ENCODE data around the gene MTMR2.

MTMR2 gene

DNA sequence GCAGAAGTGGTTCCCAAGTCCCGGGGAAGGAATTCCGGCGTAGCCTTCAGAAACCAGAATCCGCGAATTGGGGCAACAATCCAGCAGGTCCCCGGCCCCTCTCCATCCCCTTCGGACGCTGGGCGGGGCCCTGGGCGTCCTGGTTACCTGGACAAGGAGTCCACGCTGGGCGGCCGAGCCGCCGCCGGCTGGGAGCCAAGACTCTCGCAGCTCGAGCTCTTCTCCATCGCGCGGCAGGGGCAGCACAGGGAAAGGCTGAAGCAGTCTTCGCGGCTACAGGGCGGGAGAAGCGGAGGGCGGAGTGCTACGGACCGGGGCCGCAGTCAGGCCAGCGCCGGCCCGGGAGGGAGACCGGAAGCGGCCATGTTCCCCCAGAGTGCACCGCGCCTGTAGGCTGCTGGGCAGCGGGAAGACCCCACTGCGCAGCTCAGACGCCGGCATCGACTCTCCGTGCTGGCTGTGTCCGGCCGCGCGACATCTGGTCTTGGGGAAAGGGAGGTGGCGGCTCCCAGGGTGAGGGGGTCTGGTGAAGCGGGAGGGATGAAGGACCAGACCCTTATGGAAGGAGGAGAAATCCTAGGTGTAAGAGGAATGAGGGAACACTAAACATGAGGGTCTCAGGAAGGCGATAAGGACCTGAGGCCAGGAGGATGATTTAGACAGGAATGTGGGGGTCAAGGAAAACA is at the start of gene MTMR2:
Gene MTMR2 (minus strand): TSS at position 380 of the 686 bp plus-strand sequence. CDS start 153 bp downstream, at position 227.
- DNase-seq = peak; percentile 60 to 70

DNA sequence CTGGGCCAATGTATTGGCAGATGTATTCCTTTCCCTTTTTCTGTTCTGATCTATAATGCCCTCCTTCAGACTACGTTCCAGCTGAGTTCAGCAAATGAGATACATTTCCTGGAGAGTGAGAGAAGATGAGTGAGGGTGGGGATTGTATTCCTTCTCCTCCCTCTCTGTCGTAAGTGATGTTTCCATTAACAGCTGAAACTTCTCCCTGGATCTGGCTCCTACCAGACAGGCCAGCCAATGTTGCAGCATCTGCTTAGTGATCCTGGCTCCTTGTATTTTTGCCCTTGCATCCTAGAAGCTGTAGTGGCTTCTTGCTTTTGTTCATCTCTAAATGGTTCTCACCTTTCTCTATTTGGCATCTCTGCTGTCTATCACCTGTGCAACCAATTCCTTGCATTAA is 48.2 kb upstream of the MTMR2 start:
- DNase-seq = no peak

DNA sequence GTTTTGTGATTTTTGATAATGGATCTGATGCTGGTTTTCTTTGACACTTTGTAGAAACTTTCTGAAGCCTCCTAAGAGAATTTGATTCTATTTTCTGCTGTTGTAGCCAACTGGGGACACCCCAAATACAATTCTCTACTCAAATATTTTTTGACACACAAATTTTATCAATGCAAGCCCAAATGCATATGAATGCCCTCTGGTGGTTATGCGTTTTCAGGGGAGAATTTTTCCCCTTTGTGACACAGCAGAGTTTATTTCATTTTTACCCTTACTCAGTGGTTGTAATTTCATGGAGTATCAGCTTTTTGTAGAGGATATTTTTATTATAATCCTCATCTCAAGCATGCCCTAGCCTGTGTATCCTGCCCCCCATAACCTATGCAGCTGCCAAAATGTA is 44.7 kb upstream of the MTMR2 start:
- no peak for DNase-seq

DNA sequence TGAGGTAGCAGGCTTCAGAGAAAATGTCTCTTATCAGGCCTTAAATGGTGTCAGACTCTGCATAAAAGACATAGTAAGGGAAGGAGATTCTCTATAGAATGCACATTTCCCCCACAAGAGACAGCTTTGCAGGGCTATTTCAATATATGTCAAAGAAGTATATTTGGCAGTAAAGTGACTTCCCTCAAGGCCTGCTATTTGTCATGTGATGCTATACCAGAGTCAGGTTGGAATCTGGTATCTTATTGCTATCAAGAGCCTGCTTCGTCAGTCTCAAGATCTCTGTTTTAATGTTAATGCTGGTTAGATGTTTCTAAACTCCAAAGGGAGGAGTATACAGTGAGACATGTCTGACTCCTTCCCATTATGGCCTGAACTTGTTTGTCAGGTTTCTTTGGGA is 40.4 kb upstream of the MTMR2 start:
- no peak for DNase-seq

DNA sequence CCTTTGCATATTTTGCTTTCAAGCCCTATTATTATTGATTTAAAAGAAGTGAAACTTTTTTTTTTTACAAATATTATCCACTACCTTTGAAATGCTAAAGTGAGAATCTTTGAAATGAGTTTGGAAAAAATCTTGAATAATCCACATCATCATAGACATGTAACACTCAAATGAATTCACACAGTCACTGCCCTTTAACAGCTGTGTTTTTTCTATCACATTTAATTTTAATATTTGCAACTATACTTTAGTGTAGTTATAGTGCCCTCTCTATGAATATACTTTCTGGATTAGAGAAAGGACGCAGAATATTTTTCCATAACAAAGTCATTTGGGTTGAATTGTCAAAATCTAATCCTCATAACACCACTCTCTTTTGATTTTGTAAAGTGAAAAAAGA is 37.9 kb upstream of the MTMR2 start:
- DNase-seq = no peak

DNA sequence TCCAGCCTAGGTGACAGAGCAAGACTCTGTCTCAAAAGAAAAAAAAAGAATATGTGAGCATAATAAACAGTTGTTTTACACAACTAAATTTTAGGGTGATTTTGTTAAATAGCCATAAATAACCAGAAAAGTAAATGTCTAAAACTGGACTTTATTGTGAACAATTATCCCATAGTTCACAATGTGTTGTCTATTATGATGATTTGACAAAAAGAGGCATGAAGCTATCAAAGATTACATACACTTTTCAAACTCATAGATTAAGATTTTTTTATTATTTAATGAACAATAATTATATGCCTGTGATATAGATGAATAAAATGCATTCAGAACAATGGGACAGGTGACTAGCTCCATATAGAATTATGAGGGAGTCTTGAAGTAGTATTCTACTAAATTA is 27.0 kb upstream of the MTMR2 start:
- no peak for DNase-seq

DNA sequence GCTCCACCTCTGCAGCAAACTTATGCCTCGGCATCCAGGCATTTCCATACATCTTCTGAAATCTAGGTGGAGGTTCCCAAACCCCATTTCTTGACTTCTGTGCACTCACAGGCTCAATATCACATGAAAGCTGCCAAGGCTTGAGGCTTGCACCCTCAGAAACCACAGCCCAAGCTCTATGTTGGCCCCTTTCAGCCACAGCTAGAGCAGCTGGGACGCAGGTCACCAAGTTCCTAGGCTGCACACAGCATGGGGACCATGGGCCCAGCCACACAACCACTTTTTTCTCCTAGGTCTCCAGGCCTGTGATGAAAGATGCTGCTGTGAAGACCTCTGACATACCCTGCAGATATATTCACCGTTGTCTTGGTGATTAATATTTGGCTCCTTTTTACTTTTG is 24.7 kb upstream of the MTMR2 start:
- DNase-seq = no peak

DNA sequence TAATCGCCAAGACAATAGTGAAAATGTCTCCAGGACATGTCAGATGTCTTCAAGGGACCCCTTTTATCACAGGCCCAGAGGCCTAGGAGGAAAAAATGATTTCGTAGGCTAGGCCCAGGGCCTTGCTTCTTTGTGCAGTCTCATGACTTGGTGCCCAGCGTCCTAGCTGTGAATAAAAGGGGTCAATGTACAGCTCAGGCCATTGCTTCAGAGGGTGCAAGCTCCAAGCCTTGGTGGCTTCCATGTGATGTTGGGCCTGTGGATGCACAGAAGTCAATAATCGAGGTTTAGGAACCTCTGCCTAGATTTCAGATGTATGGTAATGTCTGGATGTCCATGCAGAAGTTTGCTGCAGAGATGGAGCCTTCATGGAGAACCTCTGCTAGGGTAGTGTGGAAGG is 20.7 kb upstream of the MTMR2 start:
- DNase-seq = no peak

DNA sequence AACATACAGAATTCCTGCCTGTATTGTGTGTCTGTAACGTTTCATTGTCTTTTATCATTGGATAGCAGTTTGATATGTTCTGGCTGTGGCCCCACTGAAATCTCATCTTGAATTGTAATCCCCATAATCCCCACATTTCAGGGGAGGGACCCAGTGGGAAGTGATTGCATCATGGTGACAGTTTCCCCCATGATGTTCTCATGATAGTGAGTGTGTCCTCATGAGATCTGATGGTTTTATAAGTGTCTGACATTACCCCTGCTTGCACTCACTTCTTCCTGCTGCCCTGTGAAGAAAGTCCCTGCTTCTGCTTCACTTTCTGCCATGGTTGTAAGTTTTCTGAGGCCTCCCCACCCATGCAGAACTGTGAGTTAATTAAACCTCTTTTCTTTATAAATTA is 19.6 kb upstream of the MTMR2 start:
- DNase-seq = no peak

DNA sequence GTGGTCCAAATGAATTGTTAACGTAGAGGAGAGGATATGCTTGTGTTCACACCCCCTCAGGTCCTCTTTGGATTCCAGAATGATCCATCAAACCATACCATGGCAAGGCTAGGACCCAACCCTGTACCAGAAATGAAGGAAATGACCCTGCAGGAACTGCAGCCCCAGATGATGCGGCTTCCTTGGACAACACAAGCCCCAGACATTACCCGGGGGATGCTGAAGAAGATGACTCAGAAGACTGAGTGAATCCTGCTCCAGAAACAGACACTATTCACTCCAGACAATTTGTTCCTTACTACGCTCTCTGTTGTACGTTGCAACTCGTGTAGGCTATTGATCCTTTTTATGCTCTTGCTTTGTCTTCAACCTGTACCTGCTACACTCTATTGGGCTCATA is 15.2 kb upstream of the MTMR2 start:
- no peak for DNase-seq

DNA sequence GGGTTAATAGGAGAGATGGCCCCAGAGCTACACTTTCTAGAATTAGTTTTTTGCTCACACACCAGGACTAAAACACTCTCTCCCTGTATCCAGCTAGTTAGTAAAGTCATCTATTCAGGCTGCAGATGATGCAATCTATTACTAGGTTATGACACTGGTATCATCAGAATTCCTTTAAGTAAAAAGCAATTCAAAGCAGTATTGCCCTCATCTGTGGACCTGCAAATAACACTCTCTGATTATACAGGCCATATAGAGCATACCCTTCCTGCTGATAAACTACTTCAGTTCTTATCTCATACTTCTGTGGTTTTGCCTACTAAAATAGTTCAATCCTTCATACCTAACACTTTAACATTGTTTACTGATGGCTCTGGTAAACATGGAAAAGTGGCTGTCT is 13.5 kb upstream of the MTMR2 start:
- no peak for DNase-seq

DNA sequence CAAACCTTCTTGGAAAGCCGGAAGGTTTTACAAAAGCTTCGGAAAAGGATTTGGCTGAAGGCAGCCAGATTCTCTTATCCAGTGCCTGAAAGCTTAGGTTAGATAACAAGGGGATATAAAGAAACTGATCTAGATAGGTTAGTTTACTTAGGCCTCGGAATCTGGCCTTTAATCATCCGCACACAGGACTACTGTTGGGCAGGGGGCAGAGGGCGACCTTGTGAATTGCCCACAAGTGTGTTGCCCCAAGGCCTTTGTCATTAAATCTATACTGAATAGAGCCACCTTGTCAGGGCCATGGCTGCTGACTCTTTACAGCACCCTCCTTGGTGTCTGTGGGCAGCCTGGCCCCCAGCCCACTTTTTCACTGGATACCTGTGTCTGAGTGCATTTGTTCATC is 9.7 kb upstream of the MTMR2 start:
- no peak for DNase-seq

DNA sequence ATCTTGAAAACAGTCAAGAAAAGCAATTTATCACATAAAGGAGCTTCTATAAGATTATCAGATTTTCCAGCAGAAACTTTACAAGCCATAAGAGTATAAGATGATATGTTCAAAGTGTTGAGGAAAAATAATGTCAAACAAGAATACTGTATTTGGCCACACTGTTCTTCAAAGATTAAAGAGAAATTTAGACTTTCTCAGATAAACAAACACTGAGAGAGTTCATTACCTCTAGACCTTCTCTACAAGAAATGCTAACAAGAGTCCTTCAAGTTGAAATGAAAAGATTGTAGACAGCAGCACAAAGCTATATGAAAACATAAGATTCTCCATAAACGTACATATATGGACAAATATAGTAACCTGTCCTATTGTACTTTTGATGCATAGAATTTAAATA is 8.0 kb upstream of the MTMR2 start:
- DNase-seq = no peak

DNA sequence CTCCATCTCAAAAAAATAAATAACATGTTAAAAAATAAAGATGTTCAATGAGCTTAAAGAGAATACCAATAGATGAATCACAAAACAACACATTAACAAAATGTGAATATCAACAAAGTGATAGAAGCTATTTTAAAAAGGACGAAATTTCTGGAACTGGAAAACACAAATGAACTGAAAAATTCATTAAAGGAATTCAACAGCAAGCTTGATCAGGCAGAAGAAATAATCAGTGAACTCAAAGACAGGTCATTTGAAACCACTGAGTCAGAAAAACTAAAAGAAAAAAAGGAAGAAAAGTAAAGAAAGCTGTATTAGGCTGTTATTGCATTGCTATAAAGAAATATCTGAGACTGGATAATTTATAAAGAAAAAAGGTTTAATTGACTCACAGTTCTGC is 7.0 kb upstream of the MTMR2 start:
- no peak for DNase-seq

DNA sequence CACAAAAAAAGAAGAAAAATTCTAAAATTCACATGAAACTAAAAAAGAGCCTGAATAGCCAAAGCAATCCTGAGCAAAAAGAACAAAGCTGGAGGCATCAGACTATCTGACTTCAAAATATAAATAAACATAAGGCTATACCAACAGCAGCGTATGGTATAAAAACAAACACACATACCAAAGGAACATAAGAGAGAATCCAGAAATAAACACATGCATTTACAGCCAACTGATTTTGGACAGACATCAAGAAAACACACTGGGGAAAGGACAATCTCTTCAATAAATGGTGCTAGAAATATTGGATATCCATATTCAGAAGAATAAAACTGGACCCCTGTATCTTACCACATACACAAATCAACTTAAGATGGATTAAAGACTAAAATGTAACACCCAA is 2.8 kb upstream of the MTMR2 start:
- no peak for DNase-seq

DNA sequence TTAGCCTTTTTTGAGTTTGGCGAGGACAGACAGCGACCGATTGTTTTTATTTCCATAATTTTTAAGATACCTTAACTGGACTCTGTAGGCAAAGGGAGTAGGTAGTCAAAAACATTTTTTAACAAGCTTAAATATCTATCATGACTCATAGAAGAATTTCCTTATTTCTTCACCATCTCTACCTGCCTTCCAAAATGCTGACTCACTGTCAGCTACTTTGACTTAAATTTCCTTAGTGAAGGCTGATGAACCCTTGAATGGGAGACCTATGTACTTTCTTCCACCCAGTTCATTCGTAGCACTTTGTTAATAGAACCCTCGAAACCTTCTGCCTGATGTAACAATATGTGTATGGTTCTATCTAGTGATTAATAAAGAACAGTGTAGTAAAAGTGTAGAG is 1.1 kb upstream of the MTMR2 start:
- no peak for DNase-seq

DNA sequence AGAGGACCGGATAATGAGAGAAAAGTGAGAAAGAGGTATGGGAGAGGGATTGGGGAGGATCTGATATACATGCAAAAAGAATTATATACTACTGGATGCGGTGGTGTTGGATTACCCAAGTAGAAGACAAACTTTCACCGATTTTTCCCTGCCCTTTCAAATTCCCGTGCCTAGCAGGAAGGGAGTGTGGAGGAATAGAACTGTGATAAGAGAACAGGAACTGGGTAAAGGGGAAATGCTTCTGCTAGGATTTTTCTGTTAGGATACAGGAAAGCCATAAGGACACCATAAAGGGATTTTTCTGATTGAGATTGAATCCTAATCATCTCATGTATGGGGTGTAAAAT is 480 bp upstream of the MTMR2 start:
- no peak for DNase-seq

DNA sequence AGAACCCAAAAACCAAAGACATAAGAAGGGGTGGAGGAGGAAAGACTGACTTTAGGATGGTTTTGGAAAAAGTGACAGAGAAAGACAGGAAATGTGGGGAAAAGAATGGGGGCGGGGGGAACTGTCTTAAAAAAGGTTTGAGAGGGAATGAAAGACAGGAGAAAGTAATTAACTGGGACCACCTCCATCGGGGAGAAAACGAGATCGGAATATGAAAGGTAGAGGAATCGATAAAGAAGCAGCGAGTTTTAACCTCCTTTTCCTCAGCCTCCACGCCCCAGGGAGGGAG is 524 bp downstream of the MTMR2 start:
- no peak for DNase-seq

DNA sequence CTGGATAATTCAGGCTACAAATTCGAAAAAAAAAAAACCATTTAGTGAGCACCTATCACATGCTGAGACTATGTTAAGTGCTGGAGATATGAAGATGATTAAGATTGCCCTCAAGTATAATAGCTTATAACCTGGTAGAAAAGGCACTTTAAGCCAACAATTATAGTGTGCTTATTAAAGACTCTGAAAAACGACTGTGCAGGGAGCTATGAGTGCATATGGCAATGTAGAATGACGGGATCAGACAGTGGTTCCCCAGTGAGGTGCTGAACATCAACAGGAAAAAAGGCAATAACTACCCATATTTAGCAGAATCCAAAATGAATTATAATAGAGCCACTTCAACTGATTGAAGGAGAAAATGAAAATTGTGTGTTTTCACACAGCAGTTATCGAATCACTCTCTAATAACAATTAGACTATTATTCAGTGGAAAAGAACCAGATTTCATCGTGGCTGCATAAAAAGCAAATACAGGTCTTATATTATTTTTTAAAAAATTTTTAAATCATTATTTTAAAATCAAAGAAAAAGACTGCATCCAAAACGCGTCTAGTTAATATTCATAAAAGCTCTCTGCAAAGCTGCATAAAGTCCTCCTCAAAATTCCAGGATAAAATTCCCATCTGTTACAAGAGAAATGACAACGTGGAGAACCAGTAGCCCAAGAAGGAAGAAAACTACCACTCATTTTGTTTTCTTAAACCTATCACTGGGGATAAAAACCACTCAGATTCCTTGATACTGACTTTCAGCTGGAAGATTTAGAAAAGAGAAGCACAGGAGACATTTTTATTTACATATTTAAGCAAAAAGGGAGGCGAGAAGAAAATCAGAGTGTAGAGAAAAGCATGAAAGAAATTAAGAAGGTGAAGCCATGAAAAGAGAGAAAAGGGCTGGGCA is 1.1 kb downstream of the MTMR2 start:
- DNase-seq = no peak

DNA sequence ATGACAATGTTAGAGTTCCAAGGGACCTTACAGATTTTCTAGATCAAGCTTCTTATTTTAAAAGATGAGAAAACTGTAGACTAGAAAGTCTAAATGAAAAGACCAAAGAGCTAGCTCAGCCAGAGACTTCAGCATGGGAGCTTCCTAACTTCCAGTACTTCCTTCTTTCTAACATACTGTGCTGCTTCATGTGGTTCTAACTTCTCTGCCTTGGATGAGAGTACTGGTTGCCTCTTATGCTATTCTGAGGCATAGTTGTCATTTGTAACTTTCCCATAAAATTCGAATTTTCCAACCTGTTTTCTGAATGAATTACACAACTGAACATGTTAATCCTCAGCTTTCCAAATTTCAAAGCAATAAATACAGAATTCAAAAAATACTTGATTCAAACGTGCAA is 1.8 kb downstream of the MTMR2 start:
- DNase-seq = no peak

DNA sequence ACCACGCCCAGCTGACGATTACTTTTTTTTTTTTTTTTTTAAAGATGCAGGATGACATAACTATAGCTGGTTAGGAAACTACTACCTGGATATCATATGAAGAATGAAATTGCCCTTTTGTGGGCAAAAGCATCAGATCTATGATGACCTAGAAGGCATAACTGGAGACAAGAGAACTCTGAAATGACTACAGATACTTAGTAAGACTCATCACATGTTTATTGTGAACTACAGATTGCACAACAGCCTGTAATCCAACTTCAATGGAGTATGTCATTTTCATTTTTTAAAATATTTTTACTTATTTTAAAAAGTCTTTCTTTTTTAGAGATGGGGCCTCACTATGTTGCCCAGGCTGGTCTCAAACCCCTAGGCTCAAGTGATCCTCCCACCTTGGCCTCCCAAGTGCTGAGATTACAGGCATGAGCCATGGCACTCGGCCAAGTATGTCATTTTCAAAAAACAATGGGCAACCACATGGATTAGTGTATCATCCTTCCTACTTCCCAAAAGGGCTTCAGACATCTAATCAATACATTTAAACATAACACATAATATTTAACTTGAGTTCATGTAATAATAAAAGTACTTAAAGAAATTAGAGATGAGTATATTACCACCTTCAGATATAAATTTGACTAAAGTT is 3.3 kb downstream of the MTMR2 start:
- no peak for DNase-seq

DNA sequence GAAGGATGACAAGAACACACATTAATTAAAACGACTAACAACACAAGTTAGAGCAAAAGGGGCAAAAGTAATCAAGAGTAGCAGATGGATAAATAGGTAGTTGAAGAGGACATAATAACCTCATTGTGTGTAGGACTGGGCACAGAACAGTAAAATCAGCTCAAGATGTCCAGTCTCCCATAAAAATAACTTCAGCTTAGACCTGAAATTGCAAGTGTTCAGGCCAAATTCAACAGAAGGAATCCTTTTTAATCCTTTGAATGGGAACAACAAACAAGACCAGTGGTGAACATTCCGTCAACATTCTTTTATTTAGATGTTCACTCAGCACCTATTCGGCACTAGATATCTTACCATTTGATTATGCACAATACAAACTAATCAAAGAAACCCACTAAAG is 4.4 kb downstream of the MTMR2 start:
- no peak for DNase-seq

DNA sequence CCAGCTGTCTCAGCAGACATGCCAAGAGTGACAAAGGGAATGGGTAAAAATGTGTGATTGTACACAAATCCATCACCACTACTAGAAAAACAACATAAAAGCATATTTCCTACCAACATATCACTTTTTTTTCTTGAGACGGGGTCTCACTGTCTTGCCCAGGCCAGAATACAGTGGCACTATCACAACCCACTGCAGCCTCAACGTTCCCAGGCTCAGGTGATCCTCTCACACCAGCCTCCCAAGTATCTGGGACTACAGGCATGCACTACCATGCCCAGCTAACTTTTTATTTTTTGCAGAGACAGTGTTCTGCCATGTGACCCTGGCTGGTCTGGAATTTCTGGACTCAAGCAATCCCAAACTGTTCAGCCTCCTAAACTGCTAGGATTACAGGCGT is 5.2 kb downstream of the MTMR2 start:
- DNase-seq = no peak

DNA sequence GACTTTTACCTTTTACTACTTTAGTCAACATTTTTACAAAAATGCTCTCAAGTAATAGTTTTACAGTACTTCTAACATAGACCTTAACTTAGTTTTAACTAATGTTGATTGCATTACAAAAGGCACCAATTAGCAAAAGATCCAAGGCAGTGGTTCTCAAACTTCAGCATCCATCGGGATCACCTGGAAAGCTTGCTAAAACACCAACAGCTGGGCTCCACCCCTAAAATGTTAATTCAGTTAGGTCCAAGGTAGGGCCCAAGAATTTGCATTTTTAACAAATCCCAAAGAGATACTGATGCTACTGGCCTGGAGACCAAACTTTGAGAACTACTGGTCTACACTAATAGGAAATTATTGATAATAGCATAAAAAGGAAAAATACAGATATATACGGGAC is 5.9 kb downstream of the MTMR2 start:
- no peak for DNase-seq
